NT2/D1 (cell line): Measurements from ENCODE around the gene EMILIN2.
"Not testable (repeated sequence)": the region's sequence is repeated elsewhere in the genome, so short reads cannot be mapped to it uniquely, and the experiment has no call there.

Experiments used
- SUZ12 ChIP-seq: IDR thresholded peaks from 2 replicates; pipeline ENCODE4 v1.6.1; 2011; ENCODE audit not compliant: insufficient read length, insufficient read depth; ENCODE audit errors: extremely low read depth
- YY1 ChIP-seq: IDR thresholded peaks from 2 replicates; pipeline ENCODE4 v1.6.1; 2011; ENCODE audit not compliant: insufficient read length, insufficient read depth
- ZNF274 ChIP-seq: IDR thresholded peaks from 2 replicates; pipeline ENCODE4 v1.6.1; 2011; ENCODE audit warnings: mild to moderate bottlenecking, low read depth, low read length

- TF ChIP-seq YY1, ZNF274, SUZ12: not testable (repeated sequence)
Measured at GRCh38 chr18:2852460-2852859, 5.7 kb downstream of the EMILIN2 start.
